Measurements from ENCODE around the gene DOCK9. TPM values are rescaled to one million over a fixed set of nuclear protein-coding genes. Genes with fewer than 3 reads are reported as not detected.

DOCK9 gene
- polyA plus RNA-seq, 1 donor (not counting 4 experiments of a cell fraction or from before 2014, with no cell fraction given): 110 TPM

DNA sequence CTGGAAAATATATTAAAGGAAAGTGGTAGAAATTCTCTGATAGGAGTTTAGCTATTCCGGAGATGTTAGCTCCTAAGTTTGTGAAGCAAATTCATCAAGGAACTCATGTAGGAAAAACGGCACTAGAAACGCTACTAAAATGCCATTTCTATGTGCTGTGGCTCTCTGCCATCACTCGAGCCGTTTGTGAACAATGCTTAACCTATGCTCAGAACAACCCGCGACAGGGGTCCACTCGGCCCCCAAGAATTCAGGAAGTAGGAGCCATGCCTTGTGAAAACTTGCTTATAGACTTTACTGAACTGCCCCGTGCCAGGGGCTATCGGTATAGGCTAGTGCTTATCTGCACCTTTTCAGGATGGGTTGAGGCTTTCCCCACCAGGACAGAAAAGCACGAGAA, 211.2 kb downstream of the DOCK9 start:
- Histone ChIP-seq H3K4me3 (ENCODE audit: control insufficient read depth in 2 of 3, extremely low read depth in 1 of 3, insufficient read depth in 2 of 3, low read depth in 1 of 3, low read length in 3 of 3) (no peak overlapping the region), H3K79me2 (ENCODE audit: control insufficient read depth, insufficient read depth, low read length) (no peaks in the 10 kb centered on the region), H4K20me1 (ENCODE audit: control insufficient read depth, extremely low read depth, insufficient read depth, low read length) (no peaks in the 10 kb centered on the region), H3K9ac (ENCODE audit: control insufficient read depth, extremely low read depth, insufficient read depth, low read length) (no peak overlapping the region), H3K4me2 (ENCODE audit: control insufficient read depth, extremely low read depth, insufficient read depth, low read depth, low read length) (no peak overlapping the region), H3K9me3 (ENCODE audit: control insufficient read depth, low read depth, low read length) (no peaks in the 10 kb centered on the region), H3K4me1 (ENCODE audit: control insufficient read depth, extremely low read depth, insufficient read depth, low read length) (no peaks in the 10 kb centered on the region), H3K36me3 (ENCODE audit: control insufficient read depth in 2 of 2, extremely low read depth in 1 of 2, insufficient read depth in 2 of 2, low read length in 2 of 2) (no peaks in the 10 kb centered on the region), H3K27me3 (ENCODE audit: control insufficient read depth, extremely low read depth, insufficient read depth, low read length) (no peaks in the 10 kb centered on the region), H3K27ac (ENCODE audit: control insufficient read depth, insufficient read depth, low read length) (no peak overlapping the region), H3K9me1 (ENCODE audit: control insufficient read depth, extremely low read depth, insufficient read depth, low read length) (no peaks in the 10 kb centered on the region), H2AFZ (ENCODE audit: control insufficient read depth, low read length) (no peak overlapping the region)
- TF ChIP-seq CTCF (optimal IDR thresholded peaks at IDR 0.05 in 1 of 3, IDR thresholded peaks at IDR 0.05 in 1 of 3, conservative IDR thresholded peaks at IDR 0.05 in 1 of 3; ENCODE audit: extremely low read depth in 1 of 3, insufficient read depth in 2 of 3, low read length in 3 of 3) (no peak), EZH2 (IDR thresholded peaks at IDR 0.05; ENCODE audit: low read length) (no peak)
- DNase-seq (ENCODE audit: low read depth, low spot score) (no peak), FAIRE-seq (no peak)
- dilution Hi-C loops (cut with MboI; ENCODE audit: extremely low pct_ligation_motif_present, low sequenced_read_pairs): no loop called here

GRCh38 chr13:98765996-98766519, 211.8 kb downstream of the DOCK9 start:
- no peak overlapping the region for H3K9ac ChIP-seq (ENCODE audit: control insufficient read depth, extremely low read depth, insufficient read depth, low read length)
- H3K27ac ChIP-seq (ENCODE audit: control insufficient read depth, insufficient read depth, low read length): no peak overlapping the region
- no peaks in the 10 kb centered on the region for H3K27me3 ChIP-seq (ENCODE audit: control insufficient read depth, extremely low read depth, insufficient read depth, low read length)
- H3K79me2 ChIP-seq (ENCODE audit: control insufficient read depth, insufficient read depth, low read length): no peaks in the 10 kb centered on the region
- no peak overlapping the region for H3K4me3 ChIP-seq (ENCODE audit: control insufficient read depth in 2 of 3, extremely low read depth in 1 of 3, insufficient read depth in 2 of 3, low read depth in 1 of 3, low read length in 3 of 3)
- peaks cover 2% of the 10 kb centered on the region for H3K4me1 ChIP-seq (ENCODE audit: control insufficient read depth, extremely low read depth, insufficient read depth, low read length)
- no peak overlapping the region for H2AFZ ChIP-seq (ENCODE audit: control insufficient read depth, low read length)
- DNase-seq (ENCODE audit: low read depth, low spot score) (no peak), FAIRE-seq (no peak)
- H3K9me3 ChIP-seq (ENCODE audit: control insufficient read depth, low read depth, low read length): no peaks in the 10 kb centered on the region
- dilution Hi-C loops (cut with MboI; ENCODE audit: extremely low pct_ligation_motif_present, low sequenced_read_pairs): no loop called here
- H3K4me2 ChIP-seq (ENCODE audit: control insufficient read depth, extremely low read depth, insufficient read depth, low read depth, low read length): no peak overlapping the region
- no peaks in the 10 kb centered on the region for H4K20me1 ChIP-seq (ENCODE audit: control insufficient read depth, extremely low read depth, insufficient read depth, low read length)
- no peaks in the 10 kb centered on the region for H3K9me1 ChIP-seq (ENCODE audit: control insufficient read depth, extremely low read depth, insufficient read depth, low read length)
- no peaks in the 10 kb centered on the region for H3K36me3 ChIP-seq (ENCODE audit: control insufficient read depth in 2 of 2, extremely low read depth in 1 of 2, insufficient read depth in 2 of 2, low read length in 2 of 2)
- no peak for TF ChIP-seq CTCF (optimal IDR thresholded peaks at IDR 0.05 in 1 of 3, IDR thresholded peaks at IDR 0.05 in 1 of 3, conservative IDR thresholded peaks at IDR 0.05 in 1 of 3; ENCODE audit: extremely low read depth in 1 of 3, insufficient read depth in 2 of 3, low read length in 3 of 3)

All from keratinocyte (primary cell).